ENCODE measurements around the gene SDK1.

The SDK1 gene

GRCh38 chr7:3911685-3912084 is 610.6 kb downstream of the SDK1 start:
- no peaks in the 10 kb centered on the region for H3K36me3 ChIP-seq (ENCODE audit: control insufficient read depth in 1 of 2, insufficient read depth in 2 of 2, low read length in 2 of 2)
- no peak overlapping the region for H2AFZ ChIP-seq (ENCODE audit: insufficient read depth, low read length, poor library complexity)
- peak; percentile 25 to 48 for DNase-seq
- no peak overlapping the region for H3K4ac ChIP-seq (ENCODE audit: low read depth, low read length)
- H4K12ac ChIP-seq (ENCODE audit: low read depth, low read length), result no peak overlapping the region
- no peak overlapping the region for H2BK120ac ChIP-seq (ENCODE audit: insufficient read depth, low read length, poor library complexity)
- no peak overlapping the region for H3K9ac ChIP-seq (ENCODE audit: low read length)
- no peaks in the 10 kb centered on the region for H3K27me3 ChIP-seq (ENCODE audit: insufficient read depth, low read length)
- no peak overlapping the region for H3K18ac ChIP-seq (ENCODE audit: low read length)
- no peak overlapping the region for H2AK5ac ChIP-seq (ENCODE audit: low read length)
- H3K23ac ChIP-seq (ENCODE audit: low read length), result no peak overlapping the region
- H3K14ac ChIP-seq (ENCODE audit: low read length), result no peak overlapping the region
- no peak overlapping the region for H3K4me2 ChIP-seq (ENCODE audit: low read length)
- H2BK12ac ChIP-seq (ENCODE audit: low read length), result no peak overlapping the region
- no peaks in the 10 kb centered on the region for H3K79me1 ChIP-seq (ENCODE audit: low read length)
- H3K4me3 ChIP-seq (ENCODE audit: low read depth, low read length), result no peak overlapping the region
- H3K27ac ChIP-seq (ENCODE audit: low read depth, low read length), result no peak overlapping the region
- no peak overlapping the region for H4K8ac ChIP-seq (ENCODE audit: low read depth, low read length)
- H3K9me3 ChIP-seq (ENCODE audit: insufficient read depth, low read depth, low read length), result peaks cover 2% of the 10 kb centered on the region
- H2BK5ac ChIP-seq (ENCODE audit: low read depth, low read length, poor library complexity), result no peak overlapping the region
- no peak overlapping the region for H4K91ac ChIP-seq (ENCODE audit: low read depth, low read length)
- no CpG with 5 or more reads among the region's 4 CpGs for WGBS (ENCODE audit: extremely low coverage, insufficient coverage, insufficient read length)
- no peaks in the 10 kb centered on the region for H3K79me2 ChIP-seq (ENCODE audit: control insufficient read depth, insufficient read depth, low read length, poor library complexity)
- H3K4me1 ChIP-seq (ENCODE audit: control insufficient read depth in 1 of 2, insufficient read depth in 2 of 2, low read length in 2 of 2), result peaks cover 6% of the 10 kb centered on the region in 2 experiments

GRCh38 chr7:3912291-3912690 is 611.2 kb downstream of the SDK1 start:
- Histone ChIP-seq H4K91ac (ENCODE audit: low read depth, low read length) (no peak overlapping the region), H4K12ac (ENCODE audit: low read depth, low read length) (no peak overlapping the region), H2AK5ac (ENCODE audit: low read length) (no peak overlapping the region), H2BK12ac (ENCODE audit: low read length) (no peak overlapping the region), H3K4me2 (ENCODE audit: low read length) (no peak overlapping the region), H3K27me3 (ENCODE audit: insufficient read depth, low read length) (no peaks in the 10 kb centered on the region), H2BK5ac (ENCODE audit: low read depth, low read length, poor library complexity) (no peak overlapping the region), H3K79me2 (ENCODE audit: control insufficient read depth, insufficient read depth, low read length, poor library complexity) (no peaks in the 10 kb centered on the region), H4K8ac (ENCODE audit: low read depth, low read length) (no peak overlapping the region), H3K4ac (ENCODE audit: low read depth, low read length) (no peak overlapping the region), H2AFZ (ENCODE audit: insufficient read depth, low read length, poor library complexity) (no peak overlapping the region), H3K27ac (ENCODE audit: low read depth, low read length) (no peak overlapping the region), H3K79me1 (ENCODE audit: low read length) (no peaks in the 10 kb centered on the region), H3K9me3 (ENCODE audit: insufficient read depth, low read depth, low read length) (peaks cover 2% of the 10 kb centered on the region), H2BK120ac (ENCODE audit: insufficient read depth, low read length, poor library complexity) (no peak overlapping the region), H3K36me3 (ENCODE audit: control insufficient read depth in 1 of 2, insufficient read depth in 2 of 2, low read length in 2 of 2) (no peaks in the 10 kb centered on the region), H3K23ac (ENCODE audit: low read length) (no peak overlapping the region), H3K9ac (ENCODE audit: low read length) (no peak overlapping the region), H3K18ac (ENCODE audit: low read length) (no peak overlapping the region), H3K4me1 (ENCODE audit: control insufficient read depth in 1 of 2, insufficient read depth in 2 of 2, low read length in 2 of 2) (peaks cover 6 to 8% of the 10 kb centered on the region in 2 experiments), H3K4me3 (ENCODE audit: low read depth, low read length) (no peak overlapping the region), H3K14ac (ENCODE audit: low read length) (no peak overlapping the region)
- no CpG with 5 or more reads among the region's 7 CpGs for WGBS (ENCODE audit: extremely low coverage, insufficient coverage, insufficient read length)
- DNase-seq, result no peak

GRCh38 chr7:3914051-3914775 is 613.2 kb downstream of the SDK1 start:
- Histone ChIP-seq H3K9me3 (ENCODE audit: insufficient read depth, low read depth, low read length) (peaks cover 2% of the 10 kb centered on the region), H3K4me1 (ENCODE audit: control insufficient read depth in 1 of 2, insufficient read depth in 2 of 2, low read length in 2 of 2) (peaks cover 6 to 8% of the 10 kb centered on the region in 2 experiments), H2BK12ac (ENCODE audit: low read length) (no peak overlapping the region), H3K27me3 (ENCODE audit: insufficient read depth, low read length) (no peaks in the 10 kb centered on the region), H3K4ac (ENCODE audit: low read depth, low read length) (no peak overlapping the region), H2AK5ac (ENCODE audit: low read length) (no peak overlapping the region), H4K12ac (ENCODE audit: low read depth, low read length) (no peak overlapping the region), H3K27ac (ENCODE audit: low read depth, low read length) (no peak overlapping the region), H3K18ac (ENCODE audit: low read length) (no peak overlapping the region), H4K91ac (ENCODE audit: low read depth, low read length) (no peak overlapping the region), H2BK120ac (ENCODE audit: insufficient read depth, low read length, poor library complexity) (no peak overlapping the region), H3K4me2 (ENCODE audit: low read length) (no peak overlapping the region), H2BK5ac (ENCODE audit: low read depth, low read length, poor library complexity) (no peak overlapping the region), H3K79me1 (ENCODE audit: low read length) (no peaks in the 10 kb centered on the region), H2AFZ (ENCODE audit: insufficient read depth, low read length, poor library complexity) (no peak overlapping the region), H3K79me2 (ENCODE audit: control insufficient read depth, insufficient read depth, low read length, poor library complexity) (no peaks in the 10 kb centered on the region), H3K14ac (ENCODE audit: low read length) (no peak overlapping the region), H3K4me3 (ENCODE audit: low read depth, low read length) (no peak overlapping the region), H3K36me3 (ENCODE audit: control insufficient read depth in 1 of 2, insufficient read depth in 2 of 2, low read length in 2 of 2) (no peaks in the 10 kb centered on the region), H3K9ac (ENCODE audit: low read length) (no peak overlapping the region), H3K23ac (ENCODE audit: low read length) (no peak overlapping the region), H4K8ac (ENCODE audit: low read depth, low read length) (no peak overlapping the region)
- DNase-seq, result peak; percentile 57 to 75
- WGBS (ENCODE audit: extremely low coverage, insufficient coverage, insufficient read length), result no CpG with 5 or more reads among the region's 8 CpGs

- no peak overlapping the region for H2BK120ac ChIP-seq (ENCODE audit: insufficient read depth, low read length, poor library complexity)
- no peak overlapping the region for H2BK5ac ChIP-seq (ENCODE audit: low read depth, low read length, poor library complexity)
- H3K79me1 ChIP-seq (ENCODE audit: low read length), result no peaks in the 10 kb centered on the region
- no peak overlapping the region for H4K12ac ChIP-seq (ENCODE audit: low read depth, low read length)
- no peak overlapping the region for H2AK5ac ChIP-seq (ENCODE audit: low read length)
- H3K14ac ChIP-seq (ENCODE audit: low read length), result no peak overlapping the region
- H3K18ac ChIP-seq (ENCODE audit: low read length), result no peak overlapping the region
- WGBS (ENCODE audit: extremely low coverage, insufficient coverage, insufficient read length), result no CpG with 5 or more reads among the region's 9 CpGs
- H3K79me2 ChIP-seq (ENCODE audit: control insufficient read depth, insufficient read depth, low read length, poor library complexity), result no peaks in the 10 kb centered on the region
- H2BK12ac ChIP-seq (ENCODE audit: low read length), result no peak overlapping the region
- no peak overlapping the region for H2AFZ ChIP-seq (ENCODE audit: insufficient read depth, low read length, poor library complexity)
- H3K9ac ChIP-seq (ENCODE audit: low read length), result no peak overlapping the region
- DNase-seq, result no peak
- peaks cover 1% of the 10 kb centered on the region for H3K9me3 ChIP-seq (ENCODE audit: insufficient read depth, low read depth, low read length)
- no peaks in the 10 kb centered on the region for H3K36me3 ChIP-seq (ENCODE audit: control insufficient read depth in 1 of 2, insufficient read depth in 2 of 2, low read length in 2 of 2)
- H3K4me1 ChIP-seq (ENCODE audit: control insufficient read depth in 1 of 2, insufficient read depth in 2 of 2, low read length in 2 of 2), result peaks cover 6 to 8% of the 10 kb centered on the region in 2 experiments
- H4K91ac ChIP-seq (ENCODE audit: low read depth, low read length), result no peak overlapping the region
- no peak overlapping the region for H3K4me2 ChIP-seq (ENCODE audit: low read length)
- no peak overlapping the region for H4K8ac ChIP-seq (ENCODE audit: low read depth, low read length)
- no peaks in the 10 kb centered on the region for H3K27me3 ChIP-seq (ENCODE audit: insufficient read depth, low read length)
- H3K23ac ChIP-seq (ENCODE audit: low read length), result no peak overlapping the region
- H3K4me3 ChIP-seq (ENCODE audit: low read depth, low read length), result no peak overlapping the region
- no peak overlapping the region for H3K27ac ChIP-seq (ENCODE audit: low read depth, low read length)
- H3K4ac ChIP-seq (ENCODE audit: low read depth, low read length), result no peak overlapping the region
These were observed 614.4 kb downstream of the SDK1 start for GRCh38 chr7:3915337-3915878.

Data from trophoblast cell (in vitro differentiated cells and primary cell).